ENCODE measurements around the gene TTYH3. TPM values are rescaled to one million over a fixed set of nuclear protein-coding genes. Genes with fewer than 3 reads are reported as not detected.

Gene TTYH3
- total and polyA plus RNA-seq, 2 of the 13 experiments (the other 11 are each of a cell fraction or from before 2014, with no cell fraction given), result 26.3 to 50.0 TPM

DNA sequence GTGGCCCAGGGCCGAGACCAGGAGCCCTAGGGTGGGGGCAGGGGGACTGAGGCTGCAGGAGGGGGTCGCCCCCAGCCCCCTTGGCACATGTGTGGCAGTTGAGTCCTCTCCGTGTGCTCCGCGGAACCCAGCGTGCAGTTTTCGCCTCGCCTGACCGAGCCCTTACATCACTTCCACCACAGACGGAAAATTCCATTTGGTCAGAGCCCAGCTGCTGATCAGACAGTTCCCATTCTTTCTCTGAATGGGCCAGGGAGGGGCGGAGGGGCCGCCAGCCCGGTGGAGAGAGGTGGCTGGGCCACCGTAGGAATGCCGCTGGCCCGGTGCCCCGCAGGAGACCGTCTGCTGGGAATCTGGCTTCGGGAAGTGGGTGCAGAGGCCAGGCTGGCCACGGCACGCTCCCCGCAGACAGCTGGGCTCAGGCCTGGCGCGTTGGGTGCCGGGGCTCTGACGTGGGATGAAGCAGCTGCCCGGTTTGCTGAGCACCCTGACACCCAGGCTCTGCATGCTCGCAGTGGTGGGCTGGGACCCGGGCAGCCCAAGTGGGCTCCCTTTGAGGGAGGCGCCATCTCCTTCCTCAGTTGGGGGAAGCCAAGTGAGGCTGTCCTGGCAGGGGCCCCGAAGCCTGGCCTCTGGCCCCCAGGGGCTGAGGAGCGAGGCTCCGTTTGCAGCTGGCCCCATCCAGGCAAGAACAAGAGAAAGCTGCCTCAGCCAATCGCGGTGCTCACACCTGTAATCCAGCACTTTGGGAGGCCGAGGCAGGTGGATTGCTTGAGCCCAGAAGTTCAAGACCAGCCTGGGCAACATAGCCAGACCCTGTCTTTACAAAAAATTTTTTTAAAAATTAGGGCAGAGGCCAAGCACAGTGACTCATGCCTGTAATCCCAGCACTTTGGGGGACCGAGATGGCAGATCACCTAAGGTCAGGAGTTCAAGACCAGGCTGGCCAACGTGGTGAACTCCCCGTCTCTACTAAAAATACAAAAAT lies 9.9 kb downstream of the TTYH3 start (continued):
- TF ChIP-seq PATZ1 (CRISPR knock-in tag; IDR thresholded peaks at IDR 0.05) (peak; percentile 96), MAF1 (CRISPR knock-in tag; IDR thresholded peaks at IDR 0.05; ENCODE audit: borderline replicate concordance) (no peak), ZBTB3 (CRISPR knock-in tag; IDR thresholded peaks at IDR 0.05; ENCODE audit: borderline replicate concordance, low read depth) (no peak), ZNF772 (CRISPR knock-in tag; IDR thresholded peaks at IDR 0.05) (peak; percentile 60; the same call in 1 of the 2 replicates), MIER2 (CRISPR knock-in tag; IDR thresholded peaks at IDR 0.05) (no peak), ATM (IDR thresholded peaks at IDR 0.05; ENCODE audit: borderline replicate concordance) (no peak), FOXK1 (CRISPR knock-in tag; IDR thresholded peaks at IDR 0.05; ENCODE audit: borderline replicate concordance, low read depth) (no peak), YY1 (IDR thresholded peaks at IDR 0.05; ENCODE audit: insufficient read depth, insufficient replicate concordance, low read depth, low read length) (no peak), CBX5 (CRISPR knock-in tag; IDR thresholded peaks at IDR 0.05; ENCODE audit: borderline replicate concordance) (no peak), THAP9 (CRISPR knock-in tag; IDR thresholded peaks at IDR 0.05; ENCODE audit: borderline replicate concordance) (no peak), POLR2AphosphoS2 (IDR thresholded peaks at IDR 0.05; ENCODE audit: low read depth, low read length) (no peak), ARNT (IDR thresholded peaks at IDR 0.05) (no peak), RORA (CRISPR knock-in tag; IDR thresholded peaks at IDR 0.05) (no peak), ZNF225 (CRISPR knock-in tag; IDR thresholded peaks at IDR 0.05) (no peak), LCORL (IDR thresholded peaks at IDR 0.05) (no peak), LCORL (CRISPR knock-in tag; IDR thresholded peaks at IDR 0.05) (peak; percentile 79; the same call in 1 of the 2 replicates), SIN3A (IDR thresholded peaks at IDR 0.05; ENCODE audit: borderline replicate concordance, low read depth, low read length) (no peak)
- TF ChIP-seq, protein P1, sequence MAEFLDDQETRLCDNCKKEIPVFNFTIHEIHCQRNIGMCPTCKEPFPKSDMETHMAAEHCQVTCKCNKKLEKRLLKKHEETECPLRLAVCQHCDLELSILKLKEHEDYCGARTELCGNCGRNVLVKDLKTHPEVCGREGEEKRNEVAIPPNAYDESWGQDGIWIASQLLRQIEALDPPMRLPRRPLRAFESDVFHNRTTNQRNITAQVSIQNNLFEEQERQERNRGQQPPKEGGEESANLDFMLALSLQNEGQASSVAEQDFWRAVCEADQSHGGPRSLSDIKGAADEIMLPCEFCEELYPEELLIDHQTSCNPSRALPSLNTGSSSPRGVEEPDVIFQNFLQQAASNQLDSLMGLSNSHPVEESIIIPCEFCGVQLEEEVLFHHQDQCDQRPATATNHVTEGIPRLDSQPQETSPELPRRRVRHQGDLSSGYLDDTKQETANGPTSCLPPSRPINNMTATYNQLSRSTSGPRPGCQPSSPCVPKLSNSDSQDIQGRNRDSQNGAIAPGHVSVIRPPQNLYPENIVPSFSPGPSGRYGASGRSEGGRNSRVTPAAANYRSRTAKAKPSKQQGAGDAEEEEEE (CRISPR knock-in tag; IDR thresholded peaks at IDR 0.05; ENCODE audit: borderline replicate concordance), result no peak
- TF ChIP-seq, protein P2, sequence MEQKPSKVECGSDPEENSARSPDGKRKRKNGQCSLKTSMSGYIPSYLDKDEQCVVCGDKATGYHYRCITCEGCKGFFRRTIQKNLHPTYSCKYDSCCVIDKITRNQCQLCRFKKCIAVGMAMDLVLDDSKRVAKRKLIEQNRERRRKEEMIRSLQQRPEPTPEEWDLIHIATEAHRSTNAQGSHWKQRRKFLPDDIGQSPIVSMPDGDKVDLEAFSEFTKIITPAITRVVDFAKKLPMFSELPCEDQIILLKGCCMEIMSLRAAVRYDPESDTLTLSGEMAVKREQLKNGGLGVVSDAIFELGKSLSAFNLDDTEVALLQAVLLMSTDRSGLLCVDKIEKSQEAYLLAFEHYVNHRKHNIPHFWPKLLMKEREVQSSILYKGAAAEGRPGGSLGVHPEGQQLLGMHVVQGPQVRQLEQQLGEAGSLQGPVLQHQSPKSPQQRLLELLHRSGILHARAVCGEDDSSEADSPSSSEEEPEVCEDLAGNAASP (CRISPR knock-in tag; IDR thresholded peaks at IDR 0.05; ENCODE audit: borderline replicate concordance), result peak; percentile 81

All from HepG2 (cell line).